H1 (cell line): ENCODE measurements around the gene RNF208.

ENCODE experiments used
- BACH1 ChIP-seq: IDR thresholded peaks from 2 replicates; pipeline ENCODE4 v1.6.1; 2012; ENCODE audit warnings: low read length, improper control_type of control experiment
- CEBPB ChIP-seq: IDR thresholded peaks from 2 replicates; pipeline ENCODE4 v1.6.1; 2012; ENCODE audit warnings: low read depth, low read length
- CREB1 ChIP-seq: IDR thresholded peaks from 2 replicates; pipeline ENCODE4 v1.6.1; 2012; ENCODE audit warnings: inconsistent platforms
- EGR1 ChIP-seq: IDR thresholded peaks from 2 replicates; pipeline ENCODE4 v1.6.1; 2011; ENCODE audit warnings: low read depth, low read length, borderline replicate concordance
- EZH2 ChIP-seq: fragments of 200-600 bp; sonication (generic); IDR thresholded peaks from 2 replicates; pipeline ENCODE4 v1.7.1; 2012; ENCODE audit warnings: low read depth, mild to moderate bottlenecking, moderate library complexity, low read length, inconsistent platforms; ENCODE audit not compliant: severe bottlenecking
- POLR2A ChIP-seq, 2 experiments: IDR thresholded peaks; 1 replicate in 1 of 2; 2 replicates in 1 of 2; pipeline ENCODE4 v1.6.1; 2011; ENCODE audit warnings: low read depth in 2 of 2, low read length in 2 of 2, mild to moderate bottlenecking in 2 of 2; ENCODE audit errors: control extremely low read depth in 1 of 2
- SIN3A ChIP-seq, 2 experiments: IDR thresholded peaks in 1 of 2; conservative IDR thresholded peaks in 1 of 2; 2 replicates each; pipeline ENCODE4 v1.6.1; 2011 to 2012; ENCODE audit warnings: low read length in 2 of 2, improper control_type of control experiment in 1 of 2, low read depth in 1 of 2, mild to moderate bottlenecking in 1 of 2
- SIRT6 ChIP-seq: IDR thresholded peaks from one replicate; pipeline ENCODE4 v1.7.1; 2012; ENCODE audit warnings: low read length, inconsistent platforms
- TAF1 ChIP-seq: IDR thresholded peaks from 2 replicates; pipeline ENCODE4 v1.6.1; 2011; ENCODE audit warnings: mild to moderate bottlenecking, low read depth, low read length
- TEAD4 ChIP-seq: IDR thresholded peaks from 2 replicates; pipeline ENCODE4 v1.6.1; 2012; ENCODE audit warnings: low read depth, low read length, inconsistent platforms, mixed read lengths
- YY1 ChIP-seq: IDR thresholded peaks from 2 replicates; pipeline ENCODE4 v1.6.1; 2011; ENCODE audit warnings: low read depth, mild to moderate bottlenecking, low read length
- ZNF274 ChIP-seq: IDR thresholded peaks from 2 replicates; pipeline ENCODE4 v1.7.0; 2012; ENCODE audit warnings: low read length, borderline replicate concordance; ENCODE audit errors: extremely low read depth
- TF ChIP-seq, protein P1 (sequence below), 3 experiments: IDR thresholded peaks; 1 replicate in 2 of 3; 2 replicates in 1 of 3; pipeline versions ENCODE4 v1.5.1 to v1.6.1; 2011; ENCODE audit warnings: low read length in 3 of 3, mild to moderate bottlenecking in 3 of 3, inconsistent platforms in 2 of 3, low read depth in 1 of 3, moderate library complexity in 1 of 3; ENCODE audit not compliant: insufficient read depth in 1 of 3; ENCODE audit errors: control extremely low read depth in 1 of 3

DNA sequence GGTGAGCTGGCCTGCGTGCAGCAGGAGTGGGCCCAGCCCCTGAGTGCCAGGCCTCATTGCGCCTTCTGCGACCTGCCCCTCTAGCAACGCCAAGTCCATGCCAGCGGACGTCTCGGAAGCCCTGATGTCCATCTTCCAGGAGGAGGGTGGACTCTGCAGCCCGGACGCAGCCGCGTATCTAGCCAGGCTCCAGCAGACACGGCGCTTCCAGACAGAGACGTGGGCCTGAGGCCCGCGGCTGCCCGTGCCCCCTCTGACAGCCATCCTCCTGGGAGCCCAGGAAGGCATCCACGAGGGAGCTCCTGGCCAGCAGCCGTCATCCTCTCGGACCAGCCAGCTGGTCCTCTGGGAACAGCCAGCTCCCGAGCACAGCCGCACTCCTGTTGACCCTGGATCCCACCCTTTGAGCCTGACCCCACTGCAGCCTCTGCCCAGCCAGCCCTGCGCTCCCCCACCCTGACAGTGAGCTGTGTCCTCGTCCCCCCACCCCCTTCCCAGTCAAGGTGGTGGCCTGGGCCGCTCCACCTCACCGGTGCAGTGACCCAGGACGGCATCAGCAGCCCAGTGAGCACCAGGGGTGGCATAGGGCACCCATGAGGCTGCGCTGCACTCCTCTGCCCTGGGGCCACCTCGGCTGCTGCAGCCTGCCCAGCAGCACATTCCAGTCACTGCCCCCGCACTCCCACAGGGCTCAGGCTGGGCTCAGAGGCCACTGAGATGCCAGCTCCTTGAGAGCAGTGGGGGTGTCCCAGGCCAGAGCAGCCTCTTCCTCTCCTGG is 5.7 kb downstream of the RNF208 start:
- TF ChIP-seq CREB1: no peak
- TF ChIP-seq TEAD4: no peak
- no peak for TF ChIP-seq TAF1
- TF ChIP-seq, protein P1, sequence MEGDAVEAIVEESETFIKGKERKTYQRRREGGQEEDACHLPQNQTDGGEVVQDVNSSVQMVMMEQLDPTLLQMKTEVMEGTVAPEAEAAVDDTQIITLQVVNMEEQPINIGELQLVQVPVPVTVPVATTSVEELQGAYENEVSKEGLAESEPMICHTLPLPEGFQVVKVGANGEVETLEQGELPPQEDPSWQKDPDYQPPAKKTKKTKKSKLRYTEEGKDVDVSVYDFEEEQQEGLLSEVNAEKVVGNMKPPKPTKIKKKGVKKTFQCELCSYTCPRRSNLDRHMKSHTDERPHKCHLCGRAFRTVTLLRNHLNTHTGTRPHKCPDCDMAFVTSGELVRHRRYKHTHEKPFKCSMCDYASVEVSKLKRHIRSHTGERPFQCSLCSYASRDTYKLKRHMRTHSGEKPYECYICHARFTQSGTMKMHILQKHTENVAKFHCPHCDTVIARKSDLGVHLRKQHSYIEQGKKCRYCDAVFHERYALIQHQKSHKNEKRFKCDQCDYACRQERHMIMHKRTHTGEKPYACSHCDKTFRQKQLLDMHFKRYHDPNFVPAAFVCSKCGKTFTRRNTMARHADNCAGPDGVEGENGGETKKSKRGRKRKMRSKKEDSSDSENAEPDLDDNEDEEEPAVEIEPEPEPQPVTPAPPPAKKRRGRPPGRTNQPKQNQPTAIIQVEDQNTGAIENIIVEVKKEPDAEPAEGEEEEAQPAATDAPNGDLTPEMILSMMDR (IDR thresholded peaks at IDR 0.05; ENCODE audit: control extremely low read depth in 1 of 3, insufficient read depth in 1 of 3, low read depth in 1 of 3, low read length in 3 of 3): no peak
- TF ChIP-seq YY1: no peak
- no peak for TF ChIP-seq EZH2
- no peak for TF ChIP-seq ZNF274
- TF ChIP-seq SIRT6: no peak
- no peak for TF ChIP-seq EGR1
- TF ChIP-seq BACH1: no peak
- no peak for TF ChIP-seq POLR2A (IDR thresholded peaks at IDR 0.05; ENCODE audit: control extremely low read depth in 1 of 2, low read depth in 2 of 2, low read length in 2 of 2)
- no peak for TF ChIP-seq SIN3A (conservative IDR thresholded peaks at IDR 0.05 in 1 of 2, IDR thresholded peaks at IDR 0.05 in 1 of 2; ENCODE audit: low read depth in 1 of 2, low read length in 2 of 2)
- no peak for TF ChIP-seq CEBPB
